ENCODE data around the gene KRTAP9-7. TPM values are rescaled to one million over a fixed set of nuclear protein-coding genes. Genes with fewer than 3 reads are reported as not detected.
"Not testable (repeated sequence)": the region's sequence is repeated elsewhere in the genome, so short reads cannot be mapped to it uniquely, and the experiment has no call there.

The KRTAP9-7 gene
- not detected in 2 replicates for total RNA-seq
- polyA plus RNA-seq (2012), result not detected

DNA sequence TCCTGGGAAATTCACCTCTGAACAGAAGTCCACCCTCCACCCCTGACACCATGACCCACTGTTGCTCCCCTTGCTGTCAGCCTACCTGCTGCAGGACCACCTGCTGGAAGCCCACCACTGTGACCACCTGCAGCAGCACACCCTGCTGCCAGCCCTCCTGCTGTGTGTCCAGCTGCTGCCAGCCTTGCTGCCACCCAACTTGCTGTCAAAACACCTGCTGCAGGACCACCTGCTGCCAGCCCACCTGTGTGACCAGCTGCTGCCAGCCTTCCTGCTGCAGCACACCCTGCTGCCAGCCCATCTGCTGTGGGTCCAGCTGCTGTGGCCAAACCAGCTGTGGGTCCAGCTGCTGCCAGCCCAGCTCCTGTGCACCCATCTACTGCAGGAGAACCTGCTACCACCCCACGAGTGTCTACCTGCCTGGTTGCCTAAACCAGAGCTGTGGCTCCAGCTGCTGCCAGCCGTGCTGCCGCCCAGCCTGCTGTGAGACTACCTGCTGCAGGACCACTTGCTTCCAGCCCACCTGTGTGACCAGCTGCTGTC lies at the start of gene KRTAP9-7:
Gene KRTAP9-7, plus strand, starts transcription at position 51 of the 543 bp plus-strand sequence. Its CDS starts 0 bp downstream, at position 51.
- not testable (repeated sequence) for DNase-seq (ENCODE audit: low read depth)

GRCh38 chr17:41226051-41226450 lies 49.4 kb upstream of the KRTAP9-7 start:
- DNase-seq (ENCODE audit: low read depth), result no peak

GRCh38 chr17:41226598-41227095 lies 48.9 kb upstream of the KRTAP9-7 start, which contains the start of gene KRTAP9-2:
TSS of gene KRTAP9-2 (plus strand) at chr17:41226648. CDS start at chr17:41226655, 7 bp downstream.
- not testable (repeated sequence) for DNase-seq (ENCODE audit: low read depth)

GRCh38 chr17:41230094-41230493 lies 45.4 kb upstream of the KRTAP9-7 start:
- no peak for DNase-seq (ENCODE audit: low read depth)

- no peak for DNase-seq (ENCODE audit: low read depth)
Measured at GRCh38 chr17:41231731-41232130, 43.8 kb upstream of the KRTAP9-7 start.

DNA sequence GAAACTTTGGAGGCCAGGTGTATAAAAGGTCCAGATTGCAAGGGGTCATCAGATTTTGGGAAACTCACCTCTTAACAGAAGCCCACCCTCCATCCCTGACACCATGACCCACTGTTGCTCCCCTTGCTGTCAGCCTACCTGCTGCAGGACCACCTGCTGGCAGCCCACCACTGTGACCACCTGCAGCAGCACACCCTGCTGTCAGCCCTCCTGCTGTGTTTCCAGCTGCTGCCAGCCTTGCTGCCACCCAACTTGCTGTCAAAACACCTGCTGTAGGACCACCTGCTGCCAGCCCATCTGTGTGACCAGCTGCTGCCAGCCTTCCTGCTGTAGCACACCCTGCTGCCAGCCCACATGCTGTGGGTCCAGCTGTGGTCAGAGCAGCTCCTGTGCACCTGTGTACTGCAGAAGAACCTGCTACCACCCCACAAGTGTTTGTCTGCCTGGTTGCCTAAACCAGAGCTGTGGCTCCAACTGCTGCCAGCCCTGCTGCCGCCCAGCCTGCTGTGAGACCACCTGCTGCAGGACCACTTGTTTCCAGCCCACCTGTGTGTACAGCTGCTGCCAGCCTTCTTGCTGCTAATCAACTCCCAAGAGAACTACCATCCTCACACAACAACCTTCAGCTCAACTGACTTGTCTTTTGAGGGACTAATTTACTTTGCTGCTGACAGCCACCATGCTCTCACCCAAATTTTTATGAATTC lies 42.9 kb upstream of the KRTAP9-7 start, which contains the start of gene KRTAP9-3:
Gene KRTAP9-3, plus strand, starts transcription at position 51 of the 707 bp plus-strand sequence. Its CDS starts 53 bp downstream, at position 104.
- DNase-seq (ENCODE audit: low read depth), result peak; percentile 3

- DNase-seq (ENCODE audit: low read depth), result not testable (repeated sequence)
Measured at GRCh38 chr17:41237116-41237515, 38.4 kb upstream of the KRTAP9-7 start.

DNA sequence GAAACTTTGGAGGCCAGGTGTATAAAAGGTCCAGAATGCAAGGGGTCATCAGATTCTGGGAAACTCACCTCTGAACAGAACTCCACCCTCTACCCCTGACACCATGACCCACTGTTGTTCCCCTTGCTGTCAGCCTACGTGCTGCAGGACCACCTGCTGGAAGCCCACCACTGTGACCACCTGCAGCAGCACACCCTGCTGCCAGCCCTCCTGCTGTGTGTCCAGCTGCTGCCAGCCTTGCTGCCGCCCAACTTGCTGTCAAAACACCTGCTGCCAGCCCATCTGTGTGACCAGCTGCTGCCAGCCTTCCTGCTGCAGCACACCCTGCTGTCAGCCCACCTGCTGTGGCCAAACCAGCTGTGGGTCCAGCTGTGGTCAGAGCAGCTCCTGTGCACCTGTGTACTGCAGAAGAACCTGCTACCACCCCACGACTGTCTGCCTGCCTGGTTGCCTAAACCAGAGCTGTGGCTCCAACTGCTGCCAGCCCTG lies 37.5 kb upstream of the KRTAP9-7 start, which contains the start of gene KRTAP9-8:
Gene KRTAP9-8, plus strand, starts transcription at position 51 of the 489 bp plus-strand sequence. Its CDS starts 53 bp downstream, at position 104.
- DNase-seq (ENCODE audit: low read depth), result peak; percentile 8

GRCh38 chr17:41246995-41247787 lies 28.3 kb upstream of the KRTAP9-7 start:
- not testable (repeated sequence) for DNase-seq (ENCODE audit: low read depth)

DNA sequence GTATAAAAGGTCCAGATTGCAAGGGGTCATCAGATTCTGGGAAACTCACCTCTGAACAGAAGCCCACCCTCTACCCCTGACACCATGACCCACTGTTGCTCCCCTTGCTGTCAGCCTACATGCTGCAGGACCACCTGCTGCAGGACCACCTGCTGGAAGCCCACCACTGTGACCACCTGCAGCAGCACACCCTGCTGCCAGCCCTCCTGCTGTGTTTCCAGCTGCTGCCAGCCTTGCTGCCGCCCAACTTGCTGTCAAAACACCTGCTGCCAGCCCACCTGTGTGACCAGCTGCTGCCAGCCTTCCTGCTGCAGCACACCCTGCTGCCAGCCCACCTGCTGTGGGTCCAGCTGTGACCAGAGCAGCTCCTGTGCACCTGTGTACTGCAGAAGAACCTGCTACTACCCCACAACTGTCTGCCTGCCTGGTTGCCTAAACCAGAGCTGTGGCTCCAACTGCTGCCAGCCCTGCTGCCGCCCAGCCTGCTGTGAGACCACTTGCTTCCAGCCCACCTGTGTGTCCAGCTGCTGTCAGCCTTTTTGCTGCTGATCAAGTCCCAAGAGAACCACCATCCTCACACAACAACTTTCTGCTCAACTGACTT lies 25.8 kb upstream of the KRTAP9-7 start, which contains the start of gene KRTAP9-4:
Gene KRTAP9-4, plus strand, starts transcription at position 51 of the 604 bp plus-strand sequence. Its CDS starts 34 bp downstream, at position 85.
- not testable (repeated sequence) for DNase-seq (ENCODE audit: low read depth)

- no peak for DNase-seq (ENCODE audit: low read depth)
Measured at GRCh38 chr17:41251261-41251660, 24.2 kb upstream of the KRTAP9-7 start.

- no peak for DNase-seq (ENCODE audit: low read depth)
Measured at GRCh38 chr17:41254861-41255260, 20.6 kb upstream of the KRTAP9-7 start.

DNA sequence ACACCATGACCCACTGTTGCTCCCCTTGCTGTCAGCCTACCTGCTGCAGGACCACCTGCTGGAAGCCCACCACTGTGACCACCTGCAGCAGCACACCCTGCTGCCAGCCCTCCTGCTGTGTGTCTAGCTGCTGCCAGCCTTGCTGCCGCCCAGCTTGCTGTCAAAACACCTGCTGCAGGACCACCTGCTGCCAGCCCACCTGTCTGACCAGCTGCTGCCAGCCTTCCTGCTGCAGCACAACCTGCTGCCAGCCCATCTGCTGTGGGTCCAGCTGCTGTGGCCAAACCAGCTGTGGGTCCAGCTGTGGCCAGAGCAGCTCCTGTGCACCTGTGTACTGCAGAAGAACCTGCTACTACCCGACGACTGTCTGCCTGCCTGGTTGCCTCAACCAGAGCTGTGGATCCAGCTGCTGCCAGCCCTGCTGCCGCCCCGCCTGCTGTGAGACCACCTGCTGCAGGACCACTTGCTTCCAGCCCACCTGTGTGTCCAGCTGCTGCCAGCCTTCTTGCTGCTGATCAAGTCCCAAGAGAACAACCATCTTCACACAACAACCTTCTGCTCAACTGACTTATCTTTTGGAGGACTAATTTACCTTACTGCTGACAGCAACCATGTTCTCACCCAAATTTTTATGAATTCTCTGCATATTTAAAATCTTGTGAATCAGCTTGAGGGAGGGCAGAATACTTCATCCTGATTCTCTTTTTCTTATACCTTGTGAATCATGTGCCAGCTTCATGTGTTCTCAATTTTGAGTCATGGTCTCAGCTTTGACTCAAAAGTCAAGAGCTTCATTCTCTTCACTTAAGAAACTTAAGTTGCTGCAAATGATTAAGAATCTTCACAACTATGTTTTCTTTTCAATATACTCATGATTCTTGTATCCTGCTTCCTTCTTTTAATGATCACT lies 19.9 kb upstream of the KRTAP9-7 start, which contains the start of gene KRTAP9-9:
Gene KRTAP9-9, plus strand, starts transcription at position 4 of the 910 bp plus-strand sequence.
- not testable (repeated sequence) for DNase-seq (ENCODE audit: low read depth)

DNA sequence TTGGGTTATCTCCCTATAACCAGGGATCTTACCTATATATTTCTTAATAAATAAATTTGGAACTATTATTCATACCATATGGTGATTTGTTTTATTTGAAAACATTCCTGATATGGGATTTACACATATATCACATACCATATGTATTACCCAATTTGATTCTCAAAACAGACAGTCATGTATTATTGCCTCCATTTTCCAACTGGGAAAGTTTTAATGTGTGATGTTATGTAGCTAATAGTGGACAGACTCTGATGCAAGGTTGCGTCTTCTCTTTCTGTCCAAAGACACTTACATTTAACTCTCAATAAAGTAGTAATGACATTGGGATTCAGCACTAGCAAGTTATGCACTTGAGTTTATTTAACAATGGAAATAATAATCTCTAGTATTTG lies 19.2 kb upstream of the KRTAP9-7 start:
- no peak for DNase-seq (ENCODE audit: low read depth)

DNA sequence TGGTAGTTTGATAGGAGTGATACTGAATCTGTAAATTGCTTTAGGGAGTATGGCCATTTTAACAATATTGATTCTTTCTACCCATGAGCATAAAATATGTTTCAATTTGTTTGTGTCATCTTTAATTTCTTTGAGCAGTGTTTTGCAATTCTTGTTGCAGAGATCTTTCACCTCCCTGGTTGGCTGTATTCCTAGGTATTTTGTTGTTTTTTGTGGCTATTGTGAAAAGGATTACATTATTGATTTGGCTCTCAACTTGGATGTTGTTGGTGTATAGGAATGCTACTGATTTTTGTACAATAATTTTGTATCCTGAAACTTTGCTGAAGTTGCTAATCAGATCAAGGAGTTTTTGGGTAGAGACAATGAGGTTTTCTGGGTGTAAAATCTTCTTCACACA lies 17.1 kb upstream of the KRTAP9-7 start:
- DNase-seq (ENCODE audit: low read depth), result no peak

- no peak for DNase-seq (ENCODE audit: low read depth)
Measured at GRCh38 chr17:41263212-41263611, 12.3 kb upstream of the KRTAP9-7 start.

DNA sequence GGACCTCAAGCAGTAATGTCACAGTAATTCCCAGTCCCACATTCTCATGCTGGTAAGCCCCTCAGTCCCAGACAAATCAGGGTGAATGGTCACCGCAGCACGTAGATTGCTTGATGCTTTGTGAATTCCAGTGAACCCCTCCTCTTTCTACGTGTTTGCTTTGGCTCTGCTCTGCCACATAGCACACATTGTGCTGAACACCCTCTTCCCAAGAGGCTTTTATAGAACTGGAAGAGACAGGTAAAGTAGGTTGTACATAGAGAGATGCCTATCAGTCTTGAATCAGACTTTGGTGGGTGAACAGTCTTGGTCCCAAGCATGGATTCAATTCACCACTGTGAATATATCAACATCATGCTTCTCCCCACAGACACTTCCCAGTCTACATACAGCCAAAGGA lies 10.9 kb upstream of the KRTAP9-7 start:
- DNase-seq (ENCODE audit: low read depth), result no peak

- DNase-seq (ENCODE audit: low read depth), result no peak
Measured at GRCh38 chr17:41265078-41265477, 10.4 kb upstream of the KRTAP9-7 start, which contains the start of gene KRTAP9-6. TSS of gene KRTAP9-6 (plus strand) at chr17:41265378. CDS start at chr17:41265378, 0 bp downstream.

GRCh38 chr17:41267711-41268110 lies 7.8 kb upstream of the KRTAP9-7 start:
- no peak for DNase-seq (ENCODE audit: low read depth)
